Measurements from ENCODE around the gene BEGAIN.

Gene BEGAIN

DNA sequence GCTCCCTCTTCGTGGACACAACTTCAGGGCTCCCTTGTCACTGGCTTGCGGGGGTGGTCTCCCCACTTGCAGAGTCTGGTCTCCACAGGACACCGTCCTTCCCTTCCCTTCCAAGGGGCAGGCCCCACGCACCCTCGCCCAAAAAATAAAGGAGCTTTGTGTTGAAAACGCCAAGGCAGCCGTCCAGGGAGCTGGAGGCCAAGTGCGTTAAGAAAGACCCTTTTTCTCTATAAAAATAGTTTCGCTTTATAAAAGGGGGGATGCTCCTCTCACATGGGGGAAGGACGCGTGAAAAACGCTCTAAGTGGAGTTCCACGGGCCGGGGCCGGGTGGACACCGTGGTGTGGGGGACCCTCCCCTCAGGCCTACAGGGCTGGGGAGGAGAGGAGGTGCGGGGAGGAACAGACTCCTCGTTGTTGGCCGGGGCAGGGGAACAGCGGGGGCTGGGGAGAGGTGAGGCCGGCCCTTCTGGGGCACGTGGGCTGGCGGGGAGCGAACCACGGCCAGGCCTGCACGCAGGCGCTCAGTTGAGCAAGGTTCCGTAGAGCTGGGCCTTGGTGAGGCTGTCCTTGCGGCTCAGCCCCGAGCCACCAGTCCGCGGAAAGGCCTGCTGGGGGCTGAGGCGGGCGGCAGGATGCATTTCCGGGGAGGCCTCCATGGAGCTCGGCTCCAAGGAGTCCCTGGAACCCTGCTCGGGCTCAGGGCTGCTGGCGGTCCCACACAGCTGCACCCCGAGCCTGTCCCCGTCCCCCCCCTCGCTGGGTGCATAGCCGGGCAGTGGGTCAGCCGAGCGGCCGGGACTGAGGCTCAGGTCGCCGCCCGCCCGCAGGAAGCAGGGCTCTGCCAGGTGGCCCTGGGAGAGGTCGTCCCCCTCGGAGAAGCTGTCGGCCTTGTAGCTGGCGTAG lies 49.5 kb downstream of the BEGAIN start:
- TF ChIP-seq, protein P1, sequence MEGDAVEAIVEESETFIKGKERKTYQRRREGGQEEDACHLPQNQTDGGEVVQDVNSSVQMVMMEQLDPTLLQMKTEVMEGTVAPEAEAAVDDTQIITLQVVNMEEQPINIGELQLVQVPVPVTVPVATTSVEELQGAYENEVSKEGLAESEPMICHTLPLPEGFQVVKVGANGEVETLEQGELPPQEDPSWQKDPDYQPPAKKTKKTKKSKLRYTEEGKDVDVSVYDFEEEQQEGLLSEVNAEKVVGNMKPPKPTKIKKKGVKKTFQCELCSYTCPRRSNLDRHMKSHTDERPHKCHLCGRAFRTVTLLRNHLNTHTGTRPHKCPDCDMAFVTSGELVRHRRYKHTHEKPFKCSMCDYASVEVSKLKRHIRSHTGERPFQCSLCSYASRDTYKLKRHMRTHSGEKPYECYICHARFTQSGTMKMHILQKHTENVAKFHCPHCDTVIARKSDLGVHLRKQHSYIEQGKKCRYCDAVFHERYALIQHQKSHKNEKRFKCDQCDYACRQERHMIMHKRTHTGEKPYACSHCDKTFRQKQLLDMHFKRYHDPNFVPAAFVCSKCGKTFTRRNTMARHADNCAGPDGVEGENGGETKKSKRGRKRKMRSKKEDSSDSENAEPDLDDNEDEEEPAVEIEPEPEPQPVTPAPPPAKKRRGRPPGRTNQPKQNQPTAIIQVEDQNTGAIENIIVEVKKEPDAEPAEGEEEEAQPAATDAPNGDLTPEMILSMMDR (IDR thresholded peaks at IDR 0.05; ENCODE audit: low read depth, low read length), result no peak
- DNase-seq (ENCODE audit: extremely low read depth, low read depth), result no peak

DNA sequence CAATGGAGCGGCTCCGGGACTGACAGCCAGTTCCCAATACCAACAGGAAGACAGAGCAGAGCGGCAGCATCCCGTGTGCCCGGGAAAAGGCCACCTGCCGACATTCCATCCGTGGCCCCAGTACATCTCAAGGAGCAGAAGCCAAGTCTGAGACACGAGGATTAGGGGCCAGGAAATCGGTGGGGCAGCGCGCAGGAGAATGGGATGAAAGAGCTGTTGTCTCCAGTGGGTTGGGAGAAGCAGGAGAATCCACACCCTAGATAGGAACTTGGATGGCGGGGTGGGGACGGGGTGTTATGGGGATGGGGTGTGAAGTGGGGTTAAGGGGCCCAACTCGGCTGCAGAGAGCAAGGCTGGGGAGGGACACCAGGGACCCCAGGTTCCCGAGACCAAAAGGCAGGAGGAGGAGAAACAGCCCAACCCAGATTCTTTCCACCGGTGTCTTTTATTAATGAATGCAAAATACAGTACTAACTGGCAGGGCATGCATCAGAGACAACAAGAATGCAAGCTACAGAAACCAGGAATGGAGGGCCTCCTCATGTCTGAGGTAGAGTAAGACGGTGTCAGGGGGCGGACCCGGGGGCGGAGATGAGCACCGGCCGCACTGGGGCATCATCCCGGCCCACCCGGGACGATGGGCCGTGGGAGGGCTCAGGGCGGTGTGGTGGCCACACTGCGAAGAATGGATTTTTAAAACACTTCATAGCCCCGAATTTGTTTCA lies 50.3 kb downstream of the BEGAIN start:
- TF ChIP-seq, protein P1 (IDR thresholded peaks at IDR 0.05; ENCODE audit: low read depth, low read length), result no peak
- DNase-seq (ENCODE audit: extremely low read depth, low read depth), result no peak

DNA sequence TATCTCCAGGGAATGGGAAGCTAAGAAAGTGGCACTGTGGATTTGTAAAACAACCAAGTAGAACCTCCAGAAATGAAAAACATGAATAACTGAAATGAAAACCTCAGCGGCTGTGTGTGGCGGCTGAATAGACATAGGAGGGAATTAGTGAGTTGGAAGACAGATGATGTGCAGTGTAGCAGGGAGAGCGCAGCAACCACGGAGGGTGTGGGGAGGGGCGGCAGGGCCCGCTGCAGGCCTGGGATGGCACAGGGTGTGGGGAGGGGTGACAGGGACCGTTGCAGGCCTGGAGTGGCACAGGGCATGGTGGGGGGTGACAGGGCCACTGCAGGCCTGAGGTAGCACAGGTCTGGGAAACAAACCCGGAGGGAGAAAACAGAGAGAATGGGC lies 51.1 kb downstream of the BEGAIN start:
- TF ChIP-seq, protein P1 (IDR thresholded peaks at IDR 0.05; ENCODE audit: low read depth, low read length), result no peak
- DNase-seq (ENCODE audit: extremely low read depth, low read depth), result no peak

DNA sequence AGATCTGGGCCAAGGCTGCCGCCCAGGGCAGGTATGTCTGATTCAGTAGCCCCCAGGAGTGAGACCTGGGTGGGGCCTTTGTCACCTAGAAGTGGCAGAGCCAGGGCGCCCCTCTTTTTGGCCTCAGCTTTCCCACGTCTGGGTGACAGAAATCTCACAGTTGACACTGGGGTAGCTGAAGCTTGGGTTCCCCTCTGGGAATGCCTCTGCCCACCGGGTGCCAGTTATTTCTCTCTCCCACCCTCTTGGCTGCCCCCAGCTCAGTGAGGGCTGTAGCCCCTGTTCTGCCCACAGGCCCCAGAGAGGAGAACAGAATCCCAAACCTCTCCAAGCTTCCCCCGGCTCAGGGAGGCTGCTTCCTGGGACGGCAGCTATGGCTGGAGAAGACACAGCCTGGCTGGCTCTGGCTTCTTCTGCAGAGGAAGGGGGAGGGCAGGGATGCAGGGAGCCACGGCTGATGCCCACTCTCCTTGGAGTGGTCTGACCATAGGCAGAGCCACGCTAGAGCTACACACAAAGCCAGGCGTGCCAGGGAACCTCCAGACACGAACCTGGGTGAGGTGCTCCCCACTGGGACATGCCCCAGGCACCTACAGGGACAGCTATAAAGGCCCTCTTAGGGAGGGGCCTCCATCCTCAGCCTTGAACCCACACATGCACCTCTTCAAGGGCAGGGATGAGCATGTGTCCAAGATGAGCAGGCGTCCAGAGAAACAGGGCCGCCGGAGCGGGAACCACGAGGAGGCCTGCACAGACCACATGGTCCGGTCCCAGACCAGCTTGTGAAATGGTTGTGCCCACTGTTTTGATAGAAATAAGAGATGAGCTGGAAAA lies 51.7 kb downstream of the BEGAIN start:
- TF ChIP-seq, protein P1 (IDR thresholded peaks at IDR 0.05; ENCODE audit: low read depth, low read length), result no peak
- no peak for DNase-seq (ENCODE audit: extremely low read depth, low read depth)

DNA sequence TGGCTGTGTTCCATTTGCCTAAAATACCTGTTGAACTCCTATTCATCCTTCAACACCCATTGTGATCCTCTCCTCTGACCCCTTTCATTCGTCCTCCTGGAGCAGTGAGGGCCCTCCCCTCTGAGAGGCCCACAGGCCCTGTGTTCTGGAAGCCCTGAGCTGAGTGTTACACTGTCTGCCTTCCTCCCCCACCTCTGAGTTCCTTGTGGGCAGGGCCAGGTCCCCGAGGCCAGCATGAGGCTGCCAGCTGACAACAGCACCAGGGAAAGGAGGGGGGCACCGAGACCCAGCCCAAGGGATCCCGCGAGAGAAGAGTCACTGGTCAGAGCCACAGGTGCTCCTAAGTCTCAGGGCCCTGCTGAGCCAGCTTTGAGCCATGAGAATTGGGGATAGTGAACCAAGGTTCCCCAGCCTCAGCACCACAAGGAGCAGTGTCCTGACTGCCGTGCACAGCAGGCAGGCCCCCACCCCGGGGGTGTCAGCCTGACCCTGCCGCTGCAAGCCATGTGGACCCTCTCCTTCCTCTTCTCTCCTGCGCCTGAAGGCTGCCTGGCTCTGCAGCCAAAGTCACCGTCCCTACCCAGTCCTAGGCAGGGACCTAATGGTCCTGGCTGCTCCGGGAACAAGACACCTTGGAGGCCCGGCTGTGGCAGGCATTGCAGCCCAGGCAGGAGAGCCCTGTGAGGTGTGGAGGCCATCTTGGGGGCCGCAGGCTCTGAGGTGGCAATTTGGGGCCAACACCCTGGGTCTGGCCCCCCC lies 52.5 kb downstream of the BEGAIN start:
- TF ChIP-seq, protein P1 (IDR thresholded peaks at IDR 0.05; ENCODE audit: low read depth, low read length), result no peak
- no peak for DNase-seq (ENCODE audit: extremely low read depth, low read depth)

DNA sequence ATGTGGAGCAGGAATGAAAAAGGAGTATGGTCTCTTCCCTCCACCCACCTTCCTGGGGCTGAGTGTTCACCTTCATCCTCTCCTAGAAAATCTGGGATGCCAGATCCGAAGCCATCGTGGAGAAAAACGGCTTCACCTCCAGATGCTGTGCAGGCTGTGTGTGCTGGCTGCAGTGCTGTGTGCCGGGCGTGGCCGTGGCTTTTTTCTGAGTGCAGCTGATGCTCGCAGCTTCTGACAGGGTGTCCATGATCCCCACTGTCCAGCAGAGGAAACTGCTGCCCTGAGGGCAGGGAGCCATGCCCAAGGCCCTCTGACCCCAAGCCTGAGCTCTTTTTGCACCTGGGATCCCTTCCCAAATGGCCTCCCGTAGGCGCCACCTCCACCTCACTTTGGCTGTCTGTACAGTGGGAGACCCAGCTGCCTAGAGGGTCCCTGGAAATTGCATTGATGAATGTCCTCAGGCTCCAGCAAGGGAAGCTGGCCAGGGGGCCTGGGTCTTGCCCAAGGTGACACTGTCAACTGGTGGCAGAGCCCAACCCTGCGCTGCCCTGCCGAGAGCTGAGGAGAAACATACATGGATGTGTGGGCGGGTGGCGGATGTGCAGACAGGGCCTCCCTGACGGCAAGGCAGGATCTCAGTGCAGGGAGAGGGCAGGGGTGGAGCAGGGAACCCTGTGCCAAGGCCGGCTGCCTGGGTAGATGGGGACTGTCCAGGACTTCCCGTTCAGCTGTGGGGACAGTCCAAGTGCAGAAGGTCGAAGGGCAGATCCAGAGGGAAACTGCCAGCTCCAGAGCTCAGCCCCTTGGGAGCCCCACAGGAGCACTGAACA lies 53.3 kb downstream of the BEGAIN start:
- TF ChIP-seq, protein P1 (IDR thresholded peaks at IDR 0.05; ENCODE audit: low read depth, low read length), result no peak
- DNase-seq (ENCODE audit: extremely low read depth, low read depth), result no peak
